Measurements from ENCODE around the gene ANXA5. TPM values are rescaled to one million over a fixed set of nuclear protein-coding genes. Genes with fewer than 3 reads are reported as not detected.
A peak's percentile ranks its signal among the peaks of the same experiment; 100 is the strongest.

ANXA5 gene
- total RNA-seq, 2 experiments from 2014 or later = 224 to 260 TPM

GRCh38 chr4:121707344-121707743 lies 10.6 kb upstream of the ANXA5 start:
- Mint-ChIP-seq H3K4me1 (peaks cover 38% of the 10 kb centered on the region), H3K9me3 (peaks cover 2% of the 10 kb centered on the region), H3K4me3 (no peak overlapping the region), H3K27ac (no peak overlapping the region), H3K36me3 (ENCODE audit: low read depth) (peaks cover 3% of the 10 kb centered on the region), H3K27me3 (peaks cover 21% of the 10 kb centered on the region)
- ChIA-PET POLR2A (no interaction called here), CTCF (interaction anchor here (0.7 to 1.3 kb wide), 2 partner anchors 13 to 31 kb away, joined by 3 to 4 read pairs; no protein-coding TSS in a partner anchor)
- no peak for DNase-seq

GRCh38 chr4:121706595-121707021 lies 9.8 kb upstream of the ANXA5 start:
- CTCF ChIA-PET = no interaction called here
- Mint-ChIP-seq H3K9me3 (peaks cover 2% of the 10 kb centered on the region), H3K27ac (peak overlapping the region; percentile 57), H3K4me1 (peaks cover 35% of the 10 kb centered on the region), H3K36me3 (ENCODE audit: low read depth) (peaks cover 5% of the 10 kb centered on the region), H3K27me3 (peaks cover 17% of the 10 kb centered on the region), H3K4me3 (no peak overlapping the region)
- DNase-seq = peak; percentile 50
- POLR2A ChIA-PET = interaction anchor here (1.0 kb wide), 1 partner anchor 10 kb away, joined by 3 read pairs; the partner anchor contains the start of gene ANXA5

GRCh38 chr4:121705521-121705920 lies 8.7 kb upstream of the ANXA5 start:
- Mint-ChIP-seq H3K9me3 (peaks cover 2% of the 10 kb centered on the region), H3K36me3 (ENCODE audit: low read depth) (peaks cover 5% of the 10 kb centered on the region), H3K4me1 (peaks cover 29% of the 10 kb centered on the region), H3K27me3 (peaks cover 22% of the 10 kb centered on the region), H3K4me3 (no peak overlapping the region), H3K27ac (no peak overlapping the region)
- no peak for DNase-seq
- ChIA-PET POLR2A (no interaction called here), CTCF (interaction anchor here (1.1 kb wide), 1 partner anchor 9 kb away, joined by 3 read pairs; no protein-coding TSS in a partner anchor)

- POLR2A ChIA-PET = no interaction called here
- Mint-ChIP-seq H3K9me3 (no peaks in the 10 kb centered on the region), H3K27me3 (peaks cover 43% of the 10 kb centered on the region)
Measured at GRCh38 chr4:121702136-121702535, 5.4 kb upstream of the ANXA5 start.

GRCh38 chr4:121701263-121701662 lies 4.5 kb upstream of the ANXA5 start:
- Mint-ChIP-seq H3K9me3 (no peaks in the 10 kb centered on the region), H3K4me3 (no peak overlapping the region), H3K36me3 (ENCODE audit: low read depth) (peaks cover 2% of the 10 kb centered on the region), H3K27me3 (peaks cover 43% of the 10 kb centered on the region), H3K4me1 (peaks cover 19% of the 10 kb centered on the region), H3K27ac (no peak overlapping the region)
- POLR2A ChIA-PET = no interaction called here
- no peak for DNase-seq
- CTCF ChIA-PET = no interaction called here

More at GRCh38 chr4:121702136-121702535, 5.4 kb upstream of the ANXA5 start:
- Mint-ChIP-seq H3K36me3 (ENCODE audit: low read depth) (peaks cover 2% of the 10 kb centered on the region), H3K4me3 (no peak overlapping the region), H3K27ac (no peak overlapping the region), H3K4me1 (peaks cover 28% of the 10 kb centered on the region)
- DNase-seq = no peak
- CTCF ChIA-PET = no interaction called here

- peaks cover 34% of the 10 kb centered on the region for H3K4me1 Mint-ChIP-seq
- no peak overlapping the region for H3K4me3 Mint-ChIP-seq
- H3K9me3 Mint-ChIP-seq = no peaks in the 10 kb centered on the region
- no peak for DNase-seq
- H3K36me3 Mint-ChIP-seq (ENCODE audit: low read depth) = peaks cover 19% of the 10 kb centered on the region
- peaks cover 43% of the 10 kb centered on the region for H3K27me3 Mint-ChIP-seq
- POLR2A ChIA-PET = interaction anchor here (0.5 kb wide), 1 partner anchor 98 kb away, joined by 6 read pairs; no protein-coding TSS in a partner anchor
- CTCF ChIA-PET = no interaction called here
- H3K27ac Mint-ChIP-seq = no peak overlapping the region
Measured at GRCh38 chr4:121698236-121698671, 1.5 kb upstream of the ANXA5 start.

GRCh38 chr4:121697564-121697963 lies 784 bp upstream of the ANXA5 start:
- H3K9me3 Mint-ChIP-seq = no peaks in the 10 kb centered on the region
- peak overlapping the region; percentile 96 for H3K4me3 Mint-ChIP-seq
- peaks cover 24% of the 10 kb centered on the region for H3K36me3 Mint-ChIP-seq (ENCODE audit: low read depth)
- H3K27ac Mint-ChIP-seq = peak overlapping the region; percentile 88
- ChIA-PET CTCF (no interaction called here), POLR2A (no interaction called here)
- DNase-seq = no peak
- peaks cover 43% of the 10 kb centered on the region for H3K27me3 Mint-ChIP-seq
- H3K4me1 Mint-ChIP-seq = peaks cover 41% of the 10 kb centered on the region

- ChIA-PET CTCF (interaction anchor here (0.7 to 1.4 kb wide), 4 partner anchors 9 to 27 kb away, joined by 3 to 5 read pairs (median 4); no protein-coding TSS in a partner anchor), POLR2A (interaction anchor here (1.0 kb wide), 2 partner anchors 10 to 126 kb away, joined by 3 read pairs; no protein-coding TSS in a partner anchor)
- Mint-ChIP-seq H3K4me3 (peak overlapping the region; percentile 96), H3K36me3 (ENCODE audit: low read depth) (peaks cover 32% of the 10 kb centered on the region), H3K9me3 (no peaks in the 10 kb centered on the region), H3K4me1 (peaks cover 51% of the 10 kb centered on the region), H3K27me3 (peaks cover 33% of the 10 kb centered on the region), H3K27ac (peak overlapping the region; percentile 100)
- peak; percentile 65 for DNase-seq
Measured at GRCh38 chr4:121696170-121696580, 605 bp downstream of the ANXA5 start.

GRCh38 chr4:121693886-121694285 lies 2.9 kb downstream of the ANXA5 start:
- no peak for DNase-seq
- H3K4me1 Mint-ChIP-seq = peaks cover 49% of the 10 kb centered on the region
- POLR2A ChIA-PET = no interaction called here
- peaks cover 12% of the 10 kb centered on the region for H3K27me3 Mint-ChIP-seq
- no peak overlapping the region for H3K4me3 Mint-ChIP-seq
- CTCF ChIA-PET = interaction anchor here (1.2 kb wide), 1 partner anchor 14 kb away, joined by 4 read pairs; no protein-coding TSS in a partner anchor
- H3K27ac Mint-ChIP-seq = no peak overlapping the region
- H3K9me3 Mint-ChIP-seq = no peaks in the 10 kb centered on the region
- peaks cover 32% of the 10 kb centered on the region for H3K36me3 Mint-ChIP-seq (ENCODE audit: low read depth)

GRCh38 chr4:121693450-121693849 lies 3.3 kb downstream of the ANXA5 start:
- DNase-seq = no peak
- ChIA-PET POLR2A (no interaction called here), CTCF (interaction anchor here (1.2 kb wide), 1 partner anchor 15 kb away, joined by 4 read pairs; no protein-coding TSS in a partner anchor)
- H3K4me1 Mint-ChIP-seq = peaks cover 45% of the 10 kb centered on the region
- peaks cover 8% of the 10 kb centered on the region for H3K27me3 Mint-ChIP-seq
- peaks cover 32% of the 10 kb centered on the region for H3K36me3 Mint-ChIP-seq (ENCODE audit: low read depth)
- no peak overlapping the region for H3K27ac Mint-ChIP-seq
- no peak overlapping the region for H3K4me3 Mint-ChIP-seq
- no peaks in the 10 kb centered on the region for H3K9me3 Mint-ChIP-seq

GRCh38 chr4:121692261-121692660 lies 4.5 kb downstream of the ANXA5 start:
- Mint-ChIP-seq H3K36me3 (ENCODE audit: low read depth) (peaks cover 34% of the 10 kb centered on the region), H3K27ac (no peak overlapping the region), H3K27me3 (no peaks in the 10 kb centered on the region), H3K9me3 (no peaks in the 10 kb centered on the region), H3K4me3 (no peak overlapping the region), H3K4me1 (peaks cover 37% of the 10 kb centered on the region)
- CTCF ChIA-PET = no interaction called here
- POLR2A ChIA-PET = no interaction called here
- DNase-seq = no peak

- ChIA-PET CTCF (no interaction called here), POLR2A (no interaction called here)
- no peak for DNase-seq
- no peak overlapping the region for H3K4me3 Mint-ChIP-seq
- peaks cover 27% of the 10 kb centered on the region for H3K4me1 Mint-ChIP-seq
- no peaks in the 10 kb centered on the region for H3K27me3 Mint-ChIP-seq
- H3K36me3 Mint-ChIP-seq (ENCODE audit: low read depth) = peaks cover 33% of the 10 kb centered on the region
- H3K9me3 Mint-ChIP-seq = no peaks in the 10 kb centered on the region
- H3K27ac Mint-ChIP-seq = no peak overlapping the region
Measured at GRCh38 chr4:121690001-121690400, 6.8 kb downstream of the ANXA5 start.

- DNase-seq = no peak
- ChIA-PET POLR2A (no interaction called here), CTCF (interaction anchor here (1.1 kb wide), 1 partner anchor 20 kb away, joined by 3 read pairs; no protein-coding TSS in a partner anchor)
- peaks cover 31% of the 10 kb centered on the region for H3K36me3 Mint-ChIP-seq (ENCODE audit: low read depth)
- no peaks in the 10 kb centered on the region for H3K9me3 Mint-ChIP-seq
- no peak overlapping the region for H3K27ac Mint-ChIP-seq
- no peak overlapping the region for H3K4me3 Mint-ChIP-seq
- H3K27me3 Mint-ChIP-seq = no peaks in the 10 kb centered on the region
- peaks cover 23% of the 10 kb centered on the region for H3K4me1 Mint-ChIP-seq
Measured at GRCh38 chr4:121688701-121689100, 8.1 kb downstream of the ANXA5 start.

- Mint-ChIP-seq H3K4me1 (peaks cover 19% of the 10 kb centered on the region), H3K27me3 (no peaks in the 10 kb centered on the region), H3K4me3 (no peak overlapping the region), H3K27ac (no peak overlapping the region), H3K36me3 (ENCODE audit: low read depth) (peaks cover 28% of the 10 kb centered on the region), H3K9me3 (no peaks in the 10 kb centered on the region)
- ChIA-PET CTCF (interaction anchor here (1.1 kb wide), 1 partner anchor 20 kb away, joined by 3 read pairs; no protein-coding TSS in a partner anchor), POLR2A (no interaction called here)
- no peak for DNase-seq
Measured at GRCh38 chr4:121688261-121688660, 8.5 kb downstream of the ANXA5 start.
